ENCODE results near the gene ZNF497.

ZNF497 gene

DNA sequence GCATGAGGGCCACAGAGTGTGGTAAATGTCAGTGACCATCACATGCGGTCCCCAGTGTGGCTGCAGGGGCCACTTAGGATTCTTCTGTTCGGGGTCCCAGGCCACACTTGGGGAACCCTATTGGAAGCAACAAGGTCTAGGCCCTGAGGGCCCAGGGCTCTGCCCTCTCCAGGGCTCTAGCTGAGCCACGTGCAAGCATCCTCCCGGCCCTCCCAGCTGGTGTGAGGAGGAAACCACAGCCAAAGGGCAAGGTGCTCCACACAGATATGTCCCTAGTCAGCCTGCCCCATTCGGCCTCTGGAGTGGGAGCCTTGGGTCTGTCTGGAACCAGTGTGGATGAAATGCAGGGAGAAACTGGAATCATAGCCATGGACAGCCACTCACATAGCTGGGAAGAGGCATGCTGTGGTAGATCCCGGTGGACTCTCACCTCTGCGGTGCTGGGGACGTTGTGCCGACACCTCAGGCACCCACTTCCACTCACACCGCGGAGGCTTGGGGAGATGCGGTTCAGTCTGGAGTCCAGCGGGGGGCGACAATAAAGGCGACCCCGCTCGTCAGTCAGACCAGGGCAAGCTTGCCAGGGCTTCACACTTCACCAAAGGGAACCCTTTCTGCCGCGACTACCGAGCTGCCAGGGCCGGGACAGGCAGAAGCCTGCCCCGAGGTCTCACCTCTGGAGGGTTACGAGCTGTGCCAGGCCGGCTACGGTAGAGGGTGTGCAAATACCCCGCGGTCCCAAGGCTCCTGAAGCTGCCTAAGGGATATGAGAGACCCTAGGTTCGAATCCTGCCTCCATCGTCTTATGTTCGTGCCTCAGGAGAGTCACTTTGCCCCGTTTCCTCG lies 4.3 kb upstream of the ZNF497 start:
- DNase-seq, result no peak

DNA sequence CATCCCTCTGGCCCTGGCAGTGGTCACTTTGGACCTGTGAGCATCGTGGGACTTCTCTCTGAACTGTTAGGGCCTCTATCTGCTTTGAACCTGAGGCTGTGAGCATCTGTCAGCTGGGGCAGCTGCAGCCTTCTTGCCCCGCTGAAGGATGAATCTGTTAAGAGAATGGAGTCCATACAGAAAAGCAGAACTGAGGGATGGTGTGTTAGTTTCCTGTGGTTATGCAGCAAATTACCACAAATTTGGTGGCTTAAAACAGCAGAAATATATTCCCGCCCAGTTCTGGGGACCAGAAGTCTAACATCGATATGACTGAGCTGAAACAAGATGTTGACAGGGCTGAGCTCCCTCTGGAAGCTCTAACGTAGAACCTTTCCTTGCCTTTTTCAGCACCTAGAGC lies 1.6 kb upstream of the ZNF497 start:
- peak; percentile 27 for DNase-seq

DNA sequence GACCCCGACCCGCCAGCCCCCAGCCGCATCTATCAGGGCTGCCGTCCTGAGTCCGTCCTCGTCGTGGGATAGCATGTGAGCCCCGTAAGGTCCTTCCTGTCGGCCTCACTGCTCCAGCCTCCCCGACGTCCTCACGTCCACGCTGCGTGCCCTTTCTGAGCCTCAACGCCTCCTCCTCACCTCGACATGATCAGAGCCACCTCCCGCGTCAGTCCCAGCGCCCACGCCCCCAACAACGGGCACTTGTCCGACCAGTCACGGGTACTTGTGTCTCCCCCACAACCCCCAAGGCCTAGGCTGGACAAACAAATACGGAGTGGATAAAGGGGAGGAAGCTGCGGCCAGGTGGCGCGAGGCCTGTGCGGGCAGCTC lies 665 bp downstream of the ZNF497 start:
- DNase-seq, result peak; percentile 38

DNA sequence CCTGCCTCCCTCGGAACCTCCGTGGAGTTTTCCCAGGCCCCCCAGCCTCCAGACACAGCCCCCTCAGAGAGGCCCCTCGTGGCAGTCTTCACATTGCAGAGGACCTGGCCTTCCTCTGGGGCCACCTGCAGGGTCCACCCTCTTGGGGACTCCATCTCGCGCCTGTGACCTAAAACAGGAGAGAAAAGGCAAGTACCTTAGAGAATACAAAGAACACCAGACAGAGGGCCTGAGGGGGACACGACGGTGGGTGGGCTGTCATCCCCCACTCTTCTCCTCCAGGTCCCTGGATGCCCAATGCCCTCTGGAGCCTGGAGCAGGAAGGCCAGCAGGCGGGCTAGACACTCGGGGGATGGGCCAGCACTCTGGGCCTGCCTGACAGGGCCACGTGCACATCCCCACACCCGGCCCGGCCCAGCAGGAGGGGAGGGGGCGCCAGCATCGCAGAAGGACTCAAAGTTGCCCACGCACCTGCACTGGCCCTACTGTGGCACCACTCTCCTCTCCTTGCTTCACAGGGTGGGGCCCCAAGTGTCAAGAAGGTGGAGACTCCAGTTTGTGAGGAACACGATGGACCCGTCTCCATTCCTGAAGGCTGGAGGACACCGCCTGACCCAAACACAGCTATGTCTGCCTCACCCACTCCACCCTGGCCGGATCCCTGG lies 4.9 kb downstream of the ZNF497 start:
- DNase-seq, result no peak

DNA sequence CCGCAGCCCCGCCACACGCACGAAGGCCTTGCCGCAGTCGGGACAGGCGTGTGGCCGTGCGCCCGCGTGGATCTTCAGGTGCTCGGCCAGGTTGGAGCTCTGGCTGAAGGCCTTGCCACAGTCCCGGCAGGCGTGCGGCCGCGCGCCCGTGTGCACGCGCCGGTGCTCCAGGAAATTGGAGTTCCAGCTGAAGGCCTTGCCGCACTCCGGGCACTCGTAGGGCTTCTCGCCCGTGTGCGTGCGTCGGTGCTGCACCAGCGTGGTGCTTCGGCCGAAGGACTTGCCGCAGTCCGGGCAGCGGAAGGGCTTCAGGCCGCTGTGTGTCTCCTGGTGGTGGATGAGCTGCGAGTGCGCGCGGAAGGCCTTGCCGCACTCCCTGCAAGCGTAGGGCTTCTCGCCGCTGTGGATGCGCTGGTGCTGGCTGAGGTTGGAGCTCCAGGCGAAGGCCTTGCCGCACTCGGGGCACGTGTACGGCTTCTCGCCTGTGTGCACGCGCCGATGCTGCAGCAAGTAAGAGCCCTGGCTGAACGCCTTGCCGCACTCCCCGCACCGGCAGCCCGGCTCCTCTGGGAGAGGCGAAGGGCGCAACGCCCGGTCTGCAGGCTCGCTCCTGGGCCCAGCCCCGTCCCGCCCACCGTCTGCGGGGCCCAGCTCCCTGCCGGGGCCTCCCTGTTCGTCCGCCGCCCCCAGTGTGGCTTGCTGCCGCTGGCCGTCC lies 5.6 kb downstream of the ZNF497 start:
- DNase-seq, result no peak

DNA sequence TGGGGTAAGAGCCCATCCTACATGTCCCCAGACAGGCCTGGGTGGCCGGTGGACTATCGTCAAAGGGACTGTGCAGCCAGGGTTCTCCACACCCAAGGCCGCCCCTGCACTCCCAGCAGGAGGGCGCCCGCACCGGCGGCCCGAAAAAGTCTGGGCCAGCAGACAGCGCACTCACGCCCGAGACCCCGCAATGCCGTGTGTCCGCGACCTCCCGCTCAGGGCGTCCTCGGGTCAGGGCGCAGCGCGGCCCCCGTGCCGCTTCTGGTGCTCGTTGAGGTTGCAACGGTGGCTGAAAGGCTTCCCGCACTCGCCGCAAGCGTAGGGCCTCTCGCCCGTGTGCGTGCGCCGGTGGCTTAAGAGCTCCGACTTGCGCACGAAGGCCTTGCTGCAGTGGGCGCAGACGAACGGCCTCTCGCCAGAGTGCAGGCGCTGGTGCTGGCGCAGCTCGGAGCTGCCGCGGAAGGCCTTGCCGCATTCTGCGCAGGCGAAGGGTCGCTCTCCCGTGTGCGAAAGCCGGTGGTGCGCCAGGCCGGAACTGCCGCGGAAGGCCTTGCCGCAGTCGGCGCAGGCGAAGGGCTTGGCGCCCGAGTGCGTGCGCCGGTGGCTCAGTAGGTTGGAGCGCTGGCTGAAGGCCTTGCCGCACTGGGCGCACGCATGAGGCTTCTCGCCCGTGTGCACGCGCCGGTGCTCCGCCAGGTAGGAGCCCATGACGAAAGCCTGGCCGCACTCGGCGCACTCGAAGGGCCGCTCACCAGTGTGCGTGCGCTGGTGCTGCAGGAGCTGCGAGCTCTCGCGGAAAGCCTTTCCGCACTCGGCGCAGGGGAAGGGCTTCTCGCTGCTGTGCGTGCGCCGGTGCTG lies 6.4 kb downstream of the ZNF497 start:
- DNase-seq, result no peak

DNA sequence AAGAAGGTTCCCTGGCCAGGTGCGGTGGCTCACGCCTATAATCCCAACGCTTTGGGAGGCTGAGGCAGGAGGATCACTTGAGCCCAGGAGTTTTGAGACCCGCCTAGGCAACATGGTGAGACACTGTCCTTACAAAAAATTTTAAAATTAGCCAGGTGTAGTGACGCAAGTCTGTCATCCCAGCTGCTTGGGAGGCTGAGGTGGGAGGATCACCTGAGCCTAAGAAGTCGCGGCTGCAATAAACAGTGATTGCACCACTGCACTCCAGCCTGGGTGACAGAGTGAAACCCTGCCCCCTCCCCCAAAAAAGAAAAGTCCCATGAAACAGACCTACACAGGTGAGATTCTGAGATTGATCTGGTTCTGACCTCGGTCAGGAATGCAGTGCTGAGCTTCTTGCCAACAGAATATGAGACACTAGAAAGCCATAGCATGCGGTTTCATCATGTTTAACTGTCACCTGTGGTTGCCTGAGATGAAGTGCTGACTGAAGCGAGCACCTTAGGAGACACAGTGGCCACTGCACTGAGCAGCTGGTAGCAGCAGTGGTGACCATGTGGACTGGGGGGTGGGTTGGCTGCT lies 7.2 kb downstream of the ZNF497 start:
- DNase-seq, result no peak

DNA sequence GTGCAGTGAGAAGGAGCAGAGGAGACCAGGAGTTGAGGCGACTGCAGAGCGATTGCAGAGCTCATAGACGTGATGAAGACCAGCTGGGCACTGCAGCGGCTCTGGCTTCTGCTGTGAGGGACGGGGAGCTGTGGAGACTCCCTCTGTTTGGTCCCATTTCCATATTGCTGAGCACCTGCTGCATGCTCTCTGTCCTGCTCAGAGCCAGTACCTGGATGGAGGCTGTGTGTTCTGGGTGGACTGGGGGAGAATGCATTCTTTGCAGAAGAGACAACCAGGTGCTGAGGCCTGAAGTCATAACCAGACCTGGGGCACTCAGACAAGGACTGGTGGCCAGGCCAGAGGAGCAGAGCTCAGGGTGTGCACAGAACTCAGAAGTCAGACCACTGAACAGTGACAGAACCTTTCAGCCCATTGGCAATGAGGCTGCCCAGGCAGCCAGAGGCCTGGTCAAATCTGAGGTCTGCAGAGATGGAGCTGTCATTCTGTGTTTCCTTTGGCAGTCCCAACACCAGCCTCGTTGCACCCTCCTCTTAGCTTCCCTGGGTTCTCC lies 8.0 kb downstream of the ZNF497 start:
- DNase-seq, result no peak

DNA sequence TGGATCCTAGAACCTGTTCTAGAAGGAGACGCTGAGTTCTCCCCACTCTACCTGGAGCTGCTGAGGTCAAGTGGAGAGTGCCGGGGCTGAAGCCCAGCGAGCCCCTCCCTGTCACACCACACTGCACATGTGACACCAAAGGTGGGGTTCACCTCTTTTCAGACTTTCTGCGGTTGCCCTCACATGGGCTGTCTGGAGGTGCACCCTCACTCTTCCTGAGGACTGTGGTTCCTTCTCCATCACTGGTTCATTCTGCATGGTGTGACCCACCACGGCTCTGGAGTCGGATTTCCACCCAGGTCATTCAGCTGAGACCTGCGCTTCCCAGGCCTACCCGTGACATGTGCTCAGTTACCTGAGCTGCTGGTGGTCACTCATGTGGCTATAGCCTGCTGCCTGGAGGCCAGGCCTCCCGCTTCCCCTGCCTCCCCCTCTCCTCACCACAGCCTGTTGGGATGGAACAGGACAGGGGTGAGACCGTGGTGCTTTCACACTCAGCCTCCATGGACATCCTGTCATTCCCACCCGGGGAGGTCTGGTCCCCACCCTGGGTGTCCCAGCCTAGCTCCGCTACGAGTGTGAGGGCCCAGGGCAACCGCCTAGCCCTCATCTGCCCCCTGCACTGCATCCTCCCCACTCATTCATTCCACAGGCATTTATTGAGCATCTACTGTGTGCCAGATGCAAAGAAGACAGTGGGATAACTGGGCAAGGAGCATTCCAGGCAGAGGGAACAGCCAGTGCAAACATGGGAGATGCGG lies 8.7 kb downstream of the ZNF497 start:
- DNase-seq, result no peak

DNA sequence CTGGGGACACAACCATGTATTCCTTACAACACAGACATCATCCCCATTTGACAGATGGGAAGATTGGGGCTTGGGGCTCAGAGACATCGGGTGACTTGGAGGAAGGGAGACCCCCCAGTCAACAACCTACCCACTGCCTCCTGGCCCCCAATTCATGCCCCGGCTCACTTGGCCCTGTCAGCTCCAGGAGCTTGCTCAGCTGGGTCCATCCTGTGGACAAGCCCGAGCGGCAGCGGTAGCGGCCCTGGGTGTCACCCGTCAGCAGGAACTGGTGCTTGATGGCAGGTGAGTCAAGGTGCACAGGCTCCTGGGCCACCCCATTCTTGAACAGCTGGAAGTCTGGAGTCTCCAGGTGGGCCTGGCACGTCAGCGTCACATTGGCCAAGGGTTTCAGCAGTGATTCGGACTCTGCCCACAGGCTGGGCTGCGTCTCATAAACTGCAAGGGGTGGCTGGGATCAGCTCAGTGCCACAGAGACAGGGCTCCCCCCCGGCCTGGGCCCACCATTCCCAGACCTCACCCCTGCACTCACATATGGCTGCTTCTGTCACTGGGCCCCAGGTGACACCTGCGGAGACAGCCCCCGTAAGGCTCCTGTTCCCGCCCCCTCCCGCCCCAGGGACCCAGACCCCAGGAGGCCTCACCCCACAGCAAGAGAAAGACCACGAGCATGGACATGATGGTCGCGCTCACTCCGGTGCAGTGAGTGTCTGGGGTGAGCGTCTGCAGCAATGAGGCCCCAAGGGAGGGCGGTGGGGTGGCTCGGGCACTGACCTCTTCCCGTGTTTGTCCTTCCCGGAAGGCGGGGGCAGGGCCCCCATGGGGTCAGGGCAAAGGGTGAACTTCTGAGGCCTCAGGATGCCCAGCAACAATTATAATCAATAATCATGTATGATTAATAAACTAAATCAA lies 9.5 kb downstream of the ZNF497 start, which contains the start of gene A1BG:
Gene A1BG (minus strand): TSS at position 733 of the 912 bp plus-strand sequence. CDS start 55 bp downstream, at position 678.
- no peak for DNase-seq

DNA sequence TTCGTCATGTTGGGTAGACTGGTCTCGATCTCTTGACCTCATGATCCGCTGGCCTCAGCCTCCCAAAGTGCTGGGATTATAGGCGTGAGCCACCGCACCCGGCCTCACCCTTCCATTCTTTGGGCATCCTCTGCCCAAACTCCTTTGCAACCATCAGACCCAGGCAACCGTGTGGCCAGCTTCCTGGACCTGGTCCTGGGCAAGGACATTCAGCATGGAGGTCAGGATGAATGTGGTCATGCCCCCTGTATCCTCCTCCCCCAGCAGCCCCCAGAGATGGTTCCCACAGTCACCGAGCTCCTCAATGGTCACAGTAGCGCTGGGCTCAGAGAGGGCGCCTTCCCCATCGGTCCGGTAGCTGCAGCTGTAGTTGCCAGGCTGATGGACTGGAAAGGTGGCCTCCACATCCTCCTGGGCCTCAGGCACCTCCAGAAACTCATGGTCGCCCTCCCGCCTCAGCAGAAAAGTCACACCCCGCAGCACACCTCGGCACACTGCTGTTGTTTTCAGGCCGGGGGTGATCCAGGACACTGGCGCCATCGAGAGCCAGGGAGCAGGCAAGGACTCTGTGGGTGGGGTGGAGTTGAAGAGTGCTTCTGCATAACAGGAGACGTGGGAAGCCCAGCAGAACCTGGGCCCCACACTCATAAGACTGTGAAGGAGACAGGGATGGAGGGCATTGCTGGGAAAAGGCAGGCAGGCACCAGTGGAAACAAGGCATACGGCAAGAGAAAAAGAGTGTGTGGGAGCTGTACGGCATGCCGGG lies 10.4 kb downstream of the ZNF497 start:
- no peak for DNase-seq

DNA sequence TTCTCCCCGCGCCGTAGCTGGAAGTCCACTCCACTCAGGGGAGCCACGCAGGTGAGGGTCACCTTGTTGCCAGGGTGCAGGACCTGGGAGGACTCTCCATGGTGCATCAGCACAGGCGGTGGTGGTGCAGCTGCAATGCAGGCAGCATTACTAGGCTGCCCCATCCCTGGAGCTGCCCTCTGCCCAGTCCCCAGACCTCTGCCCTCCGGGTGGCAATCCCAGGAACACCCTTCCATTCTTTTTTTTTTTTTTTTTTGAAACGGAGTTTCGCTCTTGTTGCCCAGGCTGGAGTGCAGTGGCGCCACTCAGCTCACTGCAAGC lies 11.0 kb downstream of the ZNF497 start:
- no peak for DNase-seq

DNA sequence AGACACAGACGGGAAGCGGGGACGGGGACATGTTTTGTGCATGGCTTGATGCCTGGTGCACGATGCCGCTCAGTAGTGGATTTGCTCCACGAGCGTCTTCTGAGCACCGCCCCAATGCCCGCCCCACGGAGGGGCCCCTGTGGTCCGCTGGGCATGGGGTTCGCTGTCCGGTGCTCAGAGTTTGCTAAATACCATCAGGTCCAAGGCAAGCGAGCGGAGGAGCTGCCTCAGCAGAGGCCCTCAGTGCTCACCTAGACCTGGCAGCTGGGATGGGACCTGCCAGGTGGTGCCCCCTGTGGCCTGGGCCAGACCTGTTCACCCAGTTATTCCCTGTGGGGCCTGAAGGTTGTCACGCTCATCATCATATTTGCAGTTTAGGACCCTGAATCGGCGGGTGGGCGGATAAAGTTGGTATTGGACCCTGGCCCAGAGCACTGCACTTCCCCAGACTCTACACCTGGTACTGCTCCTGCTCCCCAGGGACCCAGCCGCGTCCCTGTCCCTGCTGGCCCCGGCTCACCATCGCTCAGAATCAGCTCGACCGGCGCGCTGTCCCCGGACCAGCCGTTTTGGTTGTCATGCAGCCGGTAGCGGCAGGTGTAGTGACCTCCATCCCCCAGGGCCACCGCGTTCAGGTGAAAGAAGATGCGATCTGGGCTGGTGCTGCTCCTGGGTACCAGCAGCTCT lies 11.5 kb downstream of the ZNF497 start:
- no peak for DNase-seq

DNA sequence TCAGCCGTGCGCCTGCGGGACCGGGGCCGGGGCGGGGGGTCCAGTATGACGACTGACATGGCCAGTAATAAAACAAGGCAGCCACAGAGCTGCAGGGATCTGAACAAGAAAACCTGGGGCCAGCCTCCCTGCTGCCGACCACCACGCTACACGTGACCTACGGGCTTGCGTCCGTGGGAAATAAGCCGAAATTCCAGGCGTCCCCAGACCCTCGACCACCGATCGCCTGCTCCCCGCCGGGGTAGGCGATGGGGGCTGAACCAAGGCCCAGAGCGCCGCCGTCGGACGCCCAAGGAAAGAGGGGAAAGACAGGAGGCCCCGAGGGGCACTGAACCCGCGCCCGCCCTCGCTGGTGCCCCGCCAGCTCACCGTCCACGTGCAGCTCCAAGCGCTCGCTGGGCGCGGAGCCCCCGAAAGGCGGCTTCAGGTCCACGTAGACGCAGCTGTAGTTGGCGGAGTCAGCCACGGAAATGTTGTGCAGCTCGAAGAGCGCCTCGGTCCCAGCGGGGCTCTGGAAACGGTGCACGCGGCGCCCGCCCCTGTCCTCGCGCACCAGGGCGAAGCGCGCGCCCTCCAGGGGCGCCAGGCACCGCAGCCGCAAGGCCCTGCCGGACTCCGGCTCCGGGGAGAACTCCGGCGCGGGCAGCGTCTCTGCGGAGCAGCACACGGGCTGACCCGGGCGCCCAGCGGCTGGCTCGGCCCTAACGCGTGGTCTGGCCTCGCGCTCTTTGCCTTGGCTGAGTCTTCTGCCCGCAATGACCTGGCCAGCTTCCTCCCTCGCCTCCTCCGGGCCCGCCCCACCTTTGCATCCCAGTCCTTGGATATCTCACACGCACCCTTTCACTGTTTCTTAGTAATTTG lies 12.3 kb downstream of the ZNF497 start:
- no peak for DNase-seq

DNA sequence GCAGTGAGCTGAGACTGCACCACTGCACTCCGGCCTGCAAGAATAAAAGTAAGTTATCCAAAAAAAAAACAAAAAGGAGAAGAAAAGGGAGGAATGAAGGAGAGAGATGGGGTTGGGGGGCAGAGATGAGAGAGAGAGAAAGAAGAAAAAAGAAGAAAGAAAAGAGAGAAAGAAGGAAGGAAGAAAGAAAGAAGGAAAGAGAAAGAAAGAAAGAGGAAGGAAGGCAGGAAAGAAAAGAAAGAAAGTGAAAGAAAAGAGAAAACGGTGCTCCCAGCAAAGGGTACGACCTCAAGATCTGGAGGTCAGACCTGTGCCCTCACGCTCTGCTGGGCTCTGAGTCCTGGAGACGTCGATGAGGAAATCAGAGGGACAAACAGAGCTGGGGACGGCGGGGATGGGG lies 13.0 kb downstream of the ZNF497 start:
- no peak for DNase-seq

DNA sequence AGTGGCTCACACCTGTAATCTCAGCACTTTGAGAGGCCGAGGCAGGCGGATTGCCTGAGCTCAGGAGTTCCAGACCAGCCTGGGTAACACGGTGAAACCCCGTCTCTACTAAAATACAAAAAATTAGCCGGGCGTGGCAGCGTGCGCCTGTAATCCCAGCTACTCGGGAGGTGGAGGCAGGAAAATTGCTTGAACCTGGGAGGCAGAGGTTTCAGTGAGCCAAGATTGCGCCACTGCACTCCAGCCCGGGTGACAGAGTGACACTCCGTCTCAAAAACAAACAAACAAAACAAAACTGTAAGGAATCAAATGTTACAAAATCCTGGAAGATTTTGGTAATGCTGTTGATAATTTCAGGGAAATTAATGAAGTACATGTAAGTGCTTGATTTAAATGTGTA lies 14.5 kb downstream of the ZNF497 start:
- peak; percentile 10 for DNase-seq

DNA sequence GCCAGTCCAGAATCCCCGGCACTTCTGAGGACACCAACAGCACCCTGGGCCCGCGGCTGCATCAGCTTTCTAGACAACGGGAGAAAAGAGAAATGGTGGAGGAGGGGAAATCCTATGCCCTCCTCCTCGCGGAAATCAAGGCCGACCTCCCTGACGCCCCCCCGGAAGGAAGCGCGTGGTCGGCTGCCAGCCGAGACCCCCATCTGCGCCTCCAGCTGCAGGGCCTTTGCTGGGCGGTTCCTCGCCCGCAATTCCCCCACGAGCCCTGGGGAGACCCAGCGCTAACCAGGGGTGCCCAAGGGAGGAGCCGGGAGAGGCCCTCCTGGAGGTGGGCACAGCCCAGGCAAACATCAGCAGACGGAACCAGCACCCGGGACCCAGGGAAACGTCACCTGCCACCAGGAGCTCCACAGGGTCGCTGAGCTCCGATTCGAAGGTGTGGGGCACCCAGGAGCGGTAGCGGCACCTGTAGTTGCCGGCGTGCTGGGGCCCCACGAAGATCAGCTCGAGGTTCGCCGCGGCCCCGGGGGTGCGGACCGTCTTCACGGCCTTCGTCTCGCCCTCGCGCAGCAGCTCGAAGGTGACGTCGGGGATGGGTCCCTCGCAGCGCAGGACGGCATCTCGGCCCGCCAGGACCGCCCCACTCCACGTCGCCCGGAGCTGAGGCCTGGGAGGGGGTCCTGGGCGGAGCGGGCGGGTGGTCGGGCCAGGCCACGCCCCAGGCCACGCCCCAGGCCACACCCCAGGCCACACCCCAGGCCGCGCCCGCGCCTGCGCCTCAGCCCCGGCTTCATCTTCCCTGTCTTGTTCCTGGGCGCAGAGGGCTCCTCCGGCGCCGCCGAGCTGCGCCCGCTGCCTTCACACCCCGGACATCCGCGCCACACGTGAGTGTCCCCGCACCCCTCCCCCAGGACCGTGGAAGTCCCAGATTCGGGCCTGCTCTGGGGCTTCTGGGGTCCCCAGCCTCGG lies 15.3 kb downstream of the ZNF497 start:
- DNase-seq, result peak; percentile 79

Measured in inflammatory macrophage treated with lipopolysaccharide for 4 hours (primary cell).